Inferior parietal cortex (tissue), 1 donor: ENCODE results near the gene RIT2.

ENCODE experiments used
- DNase-seq: peaks from one replicate; pipeline ENCODE4 v3.0.0-alpha.2; 2016; ENCODE audit errors: extremely low spot score

RIT2 gene

GRCh38 chr18:42929857-42930256 lies 185.6 kb downstream of the RIT2 start:
- no peak for DNase-seq

GRCh38 chr18:42929181-42929580 lies 186.3 kb downstream of the RIT2 start:
- no peak for DNase-seq

GRCh38 chr18:42925036-42925435 lies 190.4 kb downstream of the RIT2 start:
- DNase-seq = no peak

GRCh38 chr18:42922363-42922762 lies 193.1 kb downstream of the RIT2 start:
- DNase-seq = no peak

- no peak for DNase-seq
Observed at GRCh38 chr18:42921226-42921737, 194.2 kb downstream of the RIT2 start.

GRCh38 chr18:42920621-42921020 lies 194.9 kb downstream of the RIT2 start:
- DNase-seq = no peak

GRCh38 chr18:42915299-42915698 lies 200.2 kb downstream of the RIT2 start:
- no peak for DNase-seq

- no peak for DNase-seq
Observed at GRCh38 chr18:42914476-42914875, 201.0 kb downstream of the RIT2 start.

GRCh38 chr18:42909095-42909494 lies 206.4 kb downstream of the RIT2 start:
- no peak for DNase-seq

- no peak for DNase-seq
Observed at GRCh38 chr18:42906761-42907160, 208.7 kb downstream of the RIT2 start.

- no peak for DNase-seq
Observed at GRCh38 chr18:42901161-42901560, 214.3 kb downstream of the RIT2 start.

- DNase-seq = no peak
Observed at GRCh38 chr18:42893977-42894376, 221.5 kb downstream of the RIT2 start.

- no peak for DNase-seq
Observed at GRCh38 chr18:42892181-42892580, 223.3 kb downstream of the RIT2 start.

- no peak for DNase-seq
Observed at GRCh38 chr18:42891705-42892104, 223.8 kb downstream of the RIT2 start.

- no peak for DNase-seq
Observed at GRCh38 chr18:42883169-42883568, 232.3 kb downstream of the RIT2 start.

- DNase-seq = no peak
Observed at GRCh38 chr18:42882122-42882521, 233.4 kb downstream of the RIT2 start.

GRCh38 chr18:42872838-42873237 lies 242.6 kb downstream of the RIT2 start:
- no peak for DNase-seq

- DNase-seq = no peak
Observed at GRCh38 chr18:42864876-42865275, 250.6 kb downstream of the RIT2 start.

- no peak for DNase-seq
Observed at GRCh38 chr18:42861271-42861670, 254.2 kb downstream of the RIT2 start.

GRCh38 chr18:42860548-42860947 lies 254.9 kb downstream of the RIT2 start:
- no peak for DNase-seq

- DNase-seq = no peak
Observed at GRCh38 chr18:42860011-42860410, 255.5 kb downstream of the RIT2 start.

GRCh38 chr18:42854558-42854957 lies 260.9 kb downstream of the RIT2 start:
- DNase-seq = no peak

- DNase-seq = no peak
Observed at GRCh38 chr18:42850174-42851083, 265.1 kb downstream of the RIT2 start.
